GM12878 (cell line): ENCODE data around the gene ZNF385A. TPM values are rescaled to one million over a fixed set of nuclear protein-coding genes. Genes with fewer than 3 reads are reported as not detected.
A peak's percentile ranks its signal among the peaks of the same experiment; 100 is the strongest.

Experiments
- ATAC-seq: fragments of 200-7000 bp; cut with Tn5 transposase; 3 replicates; pipeline ENCODE4 v1.9.1; 2020; ENCODE audit warnings: mild to moderate bottlenecking, moderate library complexity
- BruUV-seq: library from RNA; stranded (reverse); fragments of 400-500 nt; replicated peaks from 2 replicates; lab custom pipeline; 2021; lab: Mats Ljungman, UMichigan
- CTCF ChIA-PET: fragments of 300-600 bp; sonication (Branson Sonifier 250); formaldehyde crosslinking; extraction: SDS; loops from one replicate; lab custom pipeline; 2021; ENCODE audit warnings: inconsistent platforms; lab: Yijun Ruan, JAX
- POLR2A ChIA-PET: fragments of 350-600 bp; formaldehyde crosslinking; extraction: SDS; loops from one replicate; lab custom pipeline; 2021; ENCODE audit warnings: inconsistent platforms; lab: Charles Lee
- RAD21 ChIA-PET: fragments of 300-600 bp; sonication (Branson Sonifier 250); formaldehyde crosslinking; loops from one replicate; lab custom pipeline; 2023; ENCODE audit warnings: antibody characterized with exemption; ENCODE audit not compliant: unreplicated experiment; lab: Charles Lee
- SMC1A ChIA-PET: fragments of 300-600 bp; sonication (Branson Sonifier 250); formaldehyde crosslinking; loops from one replicate; lab custom pipeline; 2023; ENCODE audit not compliant: unreplicated experiment, uncharacterized antibody; lab: Charles Lee
- DNase-seq: peaks from one replicate; pipeline ENCODE4 v3.0.0-alpha.2; 2011; ENCODE audit warnings: low read depth, low spot score
- FAIRE-seq: peaks from 3 replicates; lab custom pipeline; 2011; peaks lifted over from hg19 to GRCh38; lab: Jason Lieb, UNC
- H2AFZ ChIP-seq: 2 replicates; pipeline ENCODE4 v1.6.0; 2011; ENCODE audit warnings: low read depth, low read length, control low read depth; ENCODE audit not compliant: control insufficient read depth
- H3K27ac ChIP-seq: 2 replicates; pipeline ENCODE4 v1.5.1; 2011; ENCODE audit warnings: control low read depth; ENCODE audit not compliant: control insufficient read depth, insufficient read depth
- H3K27me3 ChIP-seq, 2 experiments: replicated peaks in 1 of 2; 2 replicates each; pipeline versions ENCODE4 v1.6.0 to v1.6.1; 2011; ENCODE audit warnings: low read length in 1 of 2; ENCODE audit not compliant: control insufficient read depth in 2 of 2, insufficient read depth in 2 of 2
- H3K36me3 ChIP-seq, 2 experiments: 2 replicates each; pipeline ENCODE4 v1.5.1; 2011; ENCODE audit warnings: low read length in 1 of 2; ENCODE audit not compliant: control insufficient read depth in 2 of 2, insufficient read depth in 2 of 2
- H3K4me1 ChIP-seq: 2 replicates; pipeline ENCODE4 v1.6.1; 2011; ENCODE audit warnings: mild to moderate bottlenecking, low read length, moderate library complexity, mixed read lengths; ENCODE audit not compliant: control insufficient read depth, insufficient read depth
- H3K4me2 ChIP-seq: 2 replicates; pipeline ENCODE4 v1.6.0; 2011; ENCODE audit warnings: control low read depth; ENCODE audit not compliant: control insufficient read depth, insufficient read depth
- H3K4me3 ChIP-seq: fragments of 200-600 bp; sonication (generic); 2 replicates; pipeline ENCODE4 v1.5.1; 2016
- H3K79me2 ChIP-seq: 2 replicates; pipeline ENCODE4 v1.6.0; 2011; ENCODE audit warnings: low read length; ENCODE audit not compliant: control insufficient read depth, insufficient read depth
- H3K9ac ChIP-seq: 2 replicates; pipeline ENCODE4 v1.8.0; 2011; ENCODE audit warnings: low read length, control low read depth, mixed read lengths; ENCODE audit not compliant: control insufficient read depth, insufficient read depth
- H3K9me3 ChIP-seq: replicated peaks from 3 replicates; pipeline ENCODE4 v1.5.1; 2011; ENCODE audit warnings: mild to moderate bottlenecking, low read length; ENCODE audit not compliant: control insufficient read depth, insufficient read depth
- H4K20me1 ChIP-seq: 2 replicates; pipeline ENCODE4 v1.6.0; 2011; ENCODE audit not compliant: control insufficient read depth, insufficient read depth
- EP300 ChIP-seq, 2 experiments: fragments of 150-350 bp in 1 of 2; IDR thresholded peaks; 2 replicates each; pipeline ENCODE4 v1.6.1; 2011 to 2012; ENCODE audit warnings: low read depth in 2 of 2, low read length in 2 of 2, borderline replicate concordance in 1 of 2, improper control_type of control experiment in 1 of 2, inconsistent platforms in 1 of 2; ENCODE audit not compliant: control insufficient read depth in 1 of 2
- IKZF2 ChIP-seq, 2 experiments: fragments of 450-650 bp; IDR thresholded peaks; 2 replicates each; pipeline ENCODE4 v1.6.1; 2017; ENCODE audit warnings: mild to moderate bottlenecking in 2 of 2, moderate library complexity in 2 of 2
- POLR2A ChIP-seq: IDR thresholded peaks from 2 replicates; pipeline ENCODE4 v1.6.1; 2011; ENCODE audit warnings: low read depth, mild to moderate bottlenecking, low read length
- POLR2AphosphoS5 ChIP-seq: IDR thresholded peaks from 2 replicates; pipeline ENCODE4 v1.6.1; 2011; ENCODE audit warnings: mild to moderate bottlenecking, low read length, inconsistent platforms
- RCOR1 ChIP-seq: conservative IDR thresholded peaks from 2 replicates; pipeline ENCODE4 v1.6.1; 2012; ENCODE audit warnings: low read depth, low read length, improper control_type of control experiment
- SP1 ChIP-seq: IDR thresholded peaks from one replicate; pipeline ENCODE4 v1.6.1; 2011; ENCODE audit warnings: low read depth, low read length
- SREBF2 ChIP-seq: IDR thresholded peaks from 2 replicates; pipeline ENCODE4 v1.6.1; 2012; ENCODE audit warnings: mild to moderate bottlenecking, low read length
- TARDBP ChIP-seq: IDR thresholded peaks from 2 replicates; pipeline ENCODE4 v1.6.1; 2016; ENCODE audit warnings: borderline replicate concordance
- TCF3 ChIP-seq: IDR thresholded peaks from 2 replicates; pipeline ENCODE4 v1.6.1; 2012; ENCODE audit warnings: low read depth, mild to moderate bottlenecking, low read length, borderline replicate concordance; ENCODE audit not compliant: insufficient read depth
- ZNF384 ChIP-seq: IDR thresholded peaks from 2 replicates; pipeline ENCODE4 v1.6.1; 2012; ENCODE audit warnings: low read depth, mild to moderate bottlenecking, low read length, improper control_type of control experiment, borderline replicate concordance
- ZZZ3 ChIP-seq: IDR thresholded peaks from 2 replicates; pipeline ENCODE4 v1.6.1; 2011; ENCODE audit warnings: low read depth; ENCODE audit not compliant: control insufficient read depth, insufficient read length
- WGBS: methylation state at CpG from one replicate; pipeline ENCODE4 v1.1.6; 2016; ENCODE audit warnings: low lambda C conversion rate; ENCODE audit not compliant: insufficient replicate concordance, insufficient coverage; ENCODE audit errors: missing lambda C conversion rate; 5-methylcytosine and 5-hydroxymethylcytosine counted together
- in situ Hi-C: fragments of 300-500 bp; cut with MboI; formaldehyde crosslinking; loops from 9 replicates; pipeline ENCODE4 v1.14.3; 2018; ENCODE audit warnings: mixed read lengths
- intact Hi-C: fragments of 100-400 bp; cut with micrococcal nuclease; formaldehyde crosslinking; loops from one replicate; pipeline ENCODE4 v1.14.2; 2022; ENCODE audit not compliant: unreplicated experiment
- polyA plus RNA-seq, 11 experiments: library from polyadenylated mRNA; depleted of rRNA in 4 of 11; unstranded in 6 of 11; stranded (reverse) in 5 of 11; fragments of >200 nt; fragmentation: Nextera tagmentation in 4 of 11; fragmentation: Illumina TruSeq in 1 of 11; extraction: Ambion mirVana in 4 of 11; extraction: Trizol in 1 of 11; gene quantifications; 1 replicate in 1 of 11; 2 replicates in 10 of 11; pipeline versions ENCODE4 v1.2.1 to v1.2.3, GENCODE V29; 2011 to 2016; ENCODE audit warnings: inconsistent platforms in 2 of 11, missing spikeins in 2 of 11, low read depth in 1 of 11
- total RNA-seq, 4 experiments: library from RNA; depleted of rRNA in 3 of 4; stranded (reverse); fragments of >200 nt in 3 of 4; fragmentation: Illumina TruSeq in 1 of 4; extraction: Trizol in 1 of 4; gene quantifications; 2 replicates each; pipeline versions ENCODE4 v1.2.1 to v1.2.3, GENCODE V29; 2013 to 2021
- TF ChIP-seq, protein P1 (sequence below): fragments of 450-650 bp; IDR thresholded peaks from 2 replicates; pipeline ENCODE4 v1.6.1; 2014; ENCODE audit warnings: mild to moderate bottlenecking
- TF ChIP-seq, protein P2 (sequence below): fragments of 450-650 bp; IDR thresholded peaks from 2 replicates; pipeline ENCODE4 v1.6.1; 2018; ENCODE audit warnings: borderline replicate concordance, mild to moderate bottlenecking; ENCODE audit not compliant: partially characterized antibody
- TF ChIP-seq, protein P3 (sequence below): fragments of 450-650 bp; IDR thresholded peaks from 2 replicates; pipeline ENCODE4 v1.6.1; 2017; ENCODE audit warnings: mild to moderate bottlenecking, moderate library complexity

Gene ZNF385A
- total and polyA plus RNA-seq, 10 of the 15 experiments (the other 5 are each of a cell fraction or from before 2014, with no cell fraction given) = 0.26 to 26.1 (median 4.9) TPM

DNA sequence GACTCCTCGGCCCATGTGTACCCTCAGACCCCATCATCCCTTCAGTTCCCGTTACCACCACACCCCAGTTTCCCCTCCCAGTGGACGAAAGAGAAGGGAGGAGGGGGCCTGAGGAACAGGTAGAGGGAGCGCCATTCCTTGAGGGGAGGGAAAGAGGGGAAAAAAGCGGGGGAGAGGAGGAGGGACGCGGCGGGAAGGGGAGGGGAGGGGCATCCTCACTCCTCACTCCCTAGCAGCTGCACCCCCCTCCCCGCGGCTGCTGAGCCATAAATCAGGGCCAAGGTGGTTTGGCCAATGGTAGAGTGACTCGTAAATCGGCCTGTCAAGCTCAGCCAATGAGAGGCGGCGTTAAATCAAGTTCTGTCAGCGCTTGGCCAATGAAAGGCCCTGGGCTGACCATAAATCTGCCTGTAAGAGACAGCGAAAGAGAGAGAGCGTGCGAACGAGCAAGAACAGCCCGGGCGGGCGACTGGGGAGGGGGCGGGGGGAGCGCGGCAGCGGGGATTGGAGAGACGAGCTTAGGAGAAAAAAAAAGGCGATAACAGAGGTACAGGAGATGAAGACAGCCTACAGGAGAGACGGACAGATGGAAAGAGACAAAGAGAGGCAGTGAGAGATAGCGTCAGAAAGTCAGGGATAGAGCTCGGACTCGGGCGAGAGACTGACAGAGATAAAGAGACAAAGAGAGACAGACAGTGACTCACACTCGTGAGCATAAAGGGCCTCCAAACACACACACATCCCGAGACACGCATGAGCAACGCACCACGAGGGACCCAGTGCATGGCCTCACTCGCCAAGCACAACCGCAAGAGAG lies 25.4 kb downstream of the ZNF385A start:
- no peaks in the 10 kb centered on the region for H3K27me3 ChIP-seq
- ChIA-PET SMC1A (interaction anchor here (0.9 to 2.6 kb wide), 17 partner anchors 9 to 170 kb away, joined by 3 to 13 read pairs (median 6); partner anchors contain the start of genes CBX5, COPZ1, HNRNPA1 and SMUG1), CTCF (interaction anchor here (0.7 to 8.6 kb wide), 26 partner anchors 9 to 327 kb away, joined by 3 to 116 read pairs (median 4); partner anchors contain the start of genes CBX5, COPZ1 and HNRNPA1), RAD21 (interaction anchor here (0.8 to 2.8 kb wide), 21 partner anchors 9 to 145 kb away, joined by 3 to 22 read pairs (median 5); partner anchors contain the start of genes CBX5, COPZ1 and HNRNPA1), POLR2A (interaction anchor here (0.7 to 3.8 kb wide), 17 partner anchors 9 to 305 kb away, joined by 3 to 29 read pairs (median 5); partner anchors contain the start of genes CBX5, COPZ1, HNRNPA1 and HOXC4)
- H3K4me1 ChIP-seq = peaks cover 22% of the 10 kb centered on the region
- no peaks in the 10 kb centered on the region for H3K9me3 ChIP-seq
- intact Hi-C loops (loop anchor here (2.0 kb wide), 2 partner anchors 34 to 138 kb away; partner anchors contain the start of gene COPZ1), in situ Hi-C loops (no loop called here)
- peak overlapping the region; percentile 95 for H2AFZ ChIP-seq
- WGBS = 4% methylated on average over 25 of the region's 40 CpGs
- H3K4me2 ChIP-seq = peak overlapping the region; percentile 92
- DNase-seq (peak; percentile 97), FAIRE-seq (peak; percentile 99), ATAC-seq (peak; percentile 96)
- H4K20me1 ChIP-seq = no peaks in the 10 kb centered on the region
- TSS peak; percentile 94 for BruUV-seq
- no peaks in the 10 kb centered on the region for H3K79me2 ChIP-seq
- peak overlapping the region; percentile 84 for H3K4me3 ChIP-seq
- H3K36me3 ChIP-seq = no peaks in the 10 kb centered on the region
- H3K9ac ChIP-seq = peak overlapping the region; percentile 89
- H3K27ac ChIP-seq = peak overlapping the region; percentile 92
- TF ChIP-seq EP300 (IDR thresholded peaks at IDR 0.05; ENCODE audit: borderline replicate concordance in 1 of 2, control insufficient read depth in 1 of 2, low read depth in 2 of 2, low read length in 2 of 2) (peak in 1 of 2 experiments; percentile 55; a peak in 2 of 4 replicates), SP1 (peak; percentile 97), RCOR1 (0 out of 2 replicates have a peak, but pooled peaks have one; percentile 67), IKZF2 (IDR thresholded peaks at IDR 0.05) (peak in 1 of 2 experiments; percentile 61; a peak in 3 of 4 replicates), SREBF2 (peak; percentile 81), ZNF384 (peak; percentile 44; the same call in 1 of the 2 replicates), TARDBP (0 out of 2 replicates have a peak, but pooled peaks have one; percentile 50), TCF3 (no peak), ZZZ3 (no peak), POLR2A (peak; percentile 63), POLR2AphosphoS5 (peak; percentile 68; the same call in 1 of the 2 replicates)
- TF ChIP-seq, protein P1, sequence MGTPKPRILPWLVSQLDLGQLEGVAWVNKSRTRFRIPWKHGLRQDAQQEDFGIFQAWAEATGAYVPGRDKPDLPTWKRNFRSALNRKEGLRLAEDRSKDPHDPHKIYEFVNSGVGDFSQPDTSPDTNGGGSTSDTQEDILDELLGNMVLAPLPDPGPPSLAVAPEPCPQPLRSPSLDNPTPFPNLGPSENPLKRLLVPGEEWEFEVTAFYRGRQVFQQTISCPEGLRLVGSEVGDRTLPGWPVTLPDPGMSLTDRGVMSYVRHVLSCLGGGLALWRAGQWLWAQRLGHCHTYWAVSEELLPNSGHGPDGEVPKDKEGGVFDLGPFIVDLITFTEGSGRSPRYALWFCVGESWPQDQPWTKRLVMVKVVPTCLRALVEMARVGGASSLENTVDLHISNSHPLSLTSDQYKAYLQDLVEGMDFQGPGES = peak; percentile 88; the same call in 1 of the 2 replicates
- TF ChIP-seq, protein P2, sequence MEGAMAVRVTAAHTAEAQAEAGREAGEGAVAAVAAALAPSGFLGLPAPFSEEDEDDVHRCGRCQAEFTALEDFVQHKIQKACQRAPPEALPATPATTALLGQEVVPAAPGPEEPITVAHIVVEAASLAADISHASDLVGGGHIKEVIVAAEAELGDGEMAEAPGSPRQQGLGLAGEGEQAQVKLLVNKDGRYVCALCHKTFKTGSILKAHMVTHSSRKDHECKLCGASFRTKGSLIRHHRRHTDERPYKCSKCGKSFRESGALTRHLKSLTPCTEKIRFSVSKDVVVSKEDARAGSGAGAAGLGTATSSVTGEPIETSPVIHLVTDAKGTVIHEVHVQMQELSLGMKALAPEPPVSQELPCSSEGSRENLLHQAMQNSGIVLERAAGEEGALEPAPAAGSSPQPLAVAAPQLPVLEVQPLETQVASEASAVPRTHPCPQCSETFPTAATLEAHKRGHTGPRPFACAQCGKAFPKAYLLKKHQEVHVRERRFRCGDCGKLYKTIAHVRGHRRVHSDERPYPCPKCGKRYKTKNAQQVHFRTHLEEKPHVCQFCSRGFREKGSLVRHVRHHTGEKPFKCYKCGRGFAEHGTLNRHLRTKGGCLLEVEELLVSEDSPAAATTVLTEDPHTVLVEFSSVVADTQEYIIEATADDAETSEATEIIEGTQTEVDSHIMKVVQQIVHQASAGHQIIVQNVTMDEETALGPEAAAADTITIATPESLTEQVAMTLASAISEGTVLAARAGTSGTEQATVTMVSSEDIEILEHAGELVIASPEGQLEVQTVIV = peak; percentile 57
- TF ChIP-seq, protein P3, sequence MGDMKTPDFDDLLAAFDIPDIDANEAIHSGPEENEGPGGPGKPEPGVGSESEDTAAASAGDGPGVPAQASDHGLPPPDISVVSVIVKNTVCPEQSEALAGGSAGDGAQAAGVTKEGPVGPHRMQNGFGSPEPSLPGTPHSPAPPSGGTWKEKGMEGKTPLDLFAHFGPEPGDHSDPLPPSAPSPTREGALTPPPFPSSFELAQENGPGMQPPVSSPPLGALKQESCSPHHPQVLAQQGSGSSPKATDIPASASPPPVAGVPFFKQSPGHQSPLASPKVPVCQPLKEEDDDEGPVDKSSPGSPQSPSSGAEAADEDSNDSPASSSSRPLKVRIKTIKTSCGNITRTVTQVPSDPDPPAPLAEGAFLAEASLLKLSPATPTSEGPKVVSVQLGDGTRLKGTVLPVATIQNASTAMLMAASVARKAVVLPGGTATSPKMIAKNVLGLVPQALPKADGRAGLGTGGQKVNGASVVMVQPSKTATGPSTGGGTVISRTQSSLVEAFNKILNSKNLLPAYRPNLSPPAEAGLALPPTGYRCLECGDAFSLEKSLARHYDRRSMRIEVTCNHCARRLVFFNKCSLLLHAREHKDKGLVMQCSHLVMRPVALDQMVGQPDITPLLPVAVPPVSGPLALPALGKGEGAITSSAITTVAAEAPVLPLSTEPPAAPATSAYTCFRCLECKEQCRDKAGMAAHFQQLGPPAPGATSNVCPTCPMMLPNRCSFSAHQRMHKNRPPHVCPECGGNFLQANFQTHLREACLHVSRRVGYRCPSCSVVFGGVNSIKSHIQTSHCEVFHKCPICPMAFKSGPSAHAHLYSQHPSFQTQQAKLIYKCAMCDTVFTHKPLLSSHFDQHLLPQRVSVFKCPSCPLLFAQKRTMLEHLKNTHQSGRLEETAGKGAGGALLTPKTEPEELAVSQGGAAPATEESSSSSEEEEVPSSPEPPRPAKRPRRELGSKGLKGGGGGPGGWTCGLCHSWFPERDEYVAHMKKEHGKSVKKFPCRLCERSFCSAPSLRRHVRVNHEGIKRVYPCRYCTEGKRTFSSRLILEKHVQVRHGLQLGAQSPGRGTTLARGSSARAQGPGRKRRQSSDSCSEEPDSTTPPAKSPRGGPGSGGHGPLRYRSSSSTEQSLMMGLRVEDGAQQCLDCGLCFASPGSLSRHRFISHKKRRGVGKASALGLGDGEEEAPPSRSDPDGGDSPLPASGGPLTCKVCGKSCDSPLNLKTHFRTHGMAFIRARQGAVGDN = peak; percentile 39; the same call in 1 of the 2 replicates
